22Rv1 (cell line): ENCODE measurements around the gene SLIT1.

Experiments used
- ZFX ChIP-seq: fragments of 450-650 bp; IDR thresholded peaks from 2 replicates; pipeline ENCODE4 v1.6.1; 2017; ENCODE audit warnings: antibody characterized with exemption, borderline replicate concordance
- TF ChIP-seq, protein P1 (sequence below): fragments of 450-650 bp; IDR thresholded peaks from 2 replicates; pipeline ENCODE4 v1.5.1; 2017; ENCODE audit warnings: mild to moderate bottlenecking

GRCh38 chr10:97144297-97144696, 41.5 kb downstream of the SLIT1 start:
- TF ChIP-seq, protein P1, sequence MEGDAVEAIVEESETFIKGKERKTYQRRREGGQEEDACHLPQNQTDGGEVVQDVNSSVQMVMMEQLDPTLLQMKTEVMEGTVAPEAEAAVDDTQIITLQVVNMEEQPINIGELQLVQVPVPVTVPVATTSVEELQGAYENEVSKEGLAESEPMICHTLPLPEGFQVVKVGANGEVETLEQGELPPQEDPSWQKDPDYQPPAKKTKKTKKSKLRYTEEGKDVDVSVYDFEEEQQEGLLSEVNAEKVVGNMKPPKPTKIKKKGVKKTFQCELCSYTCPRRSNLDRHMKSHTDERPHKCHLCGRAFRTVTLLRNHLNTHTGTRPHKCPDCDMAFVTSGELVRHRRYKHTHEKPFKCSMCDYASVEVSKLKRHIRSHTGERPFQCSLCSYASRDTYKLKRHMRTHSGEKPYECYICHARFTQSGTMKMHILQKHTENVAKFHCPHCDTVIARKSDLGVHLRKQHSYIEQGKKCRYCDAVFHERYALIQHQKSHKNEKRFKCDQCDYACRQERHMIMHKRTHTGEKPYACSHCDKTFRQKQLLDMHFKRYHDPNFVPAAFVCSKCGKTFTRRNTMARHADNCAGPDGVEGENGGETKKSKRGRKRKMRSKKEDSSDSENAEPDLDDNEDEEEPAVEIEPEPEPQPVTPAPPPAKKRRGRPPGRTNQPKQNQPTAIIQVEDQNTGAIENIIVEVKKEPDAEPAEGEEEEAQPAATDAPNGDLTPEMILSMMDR, result no peak
- TF ChIP-seq ZFX, result no peak
